Endothelial cell of umbilical vein (primary cell): ENCODE results near the gene AHSA1. TPM values are rescaled to one million over a fixed set of nuclear protein-coding genes. Genes with fewer than 3 reads are reported as not detected.

ENCODE experiments used
- BruUV-seq: library from RNA; stranded (reverse); fragments of 400-500 nt; replicated peaks from 2 replicates; lab custom pipeline; 2021; lab: Mats Ljungman, UMichigan
- CTCF ChIA-PET: fragments of 300-600, 350-600 bp; sonication (Branson Sonifier 250); formaldehyde crosslinking; loops from one replicate; lab custom pipeline; 2021; ENCODE audit warnings: antibody characterized with exemption, inconsistent platforms; lab: Charles Lee
- POLR2A ChIA-PET: fragments of 300-600, 350-600 bp; sonication (Branson Sonifier 250); formaldehyde crosslinking; loops from one replicate; lab custom pipeline; 2021; ENCODE audit warnings: antibody characterized with exemption, inconsistent platforms; lab: Charles Lee
- DNase-seq: peaks from one replicate; pipeline ENCODE4 v3.0.0-alpha.2; 2011; ENCODE audit warnings: low read depth, low spot score
- FAIRE-seq: peaks from 2 replicates; lab custom pipeline; 2011; peaks lifted over from hg19 to GRCh38; lab: Jason Lieb, UNC
- H2AFZ ChIP-seq: 2 replicates; pipeline ENCODE4 v1.6.0; 2012; ENCODE audit warnings: low read depth, low read length, control low read depth, inconsistent platforms
- H3K27ac ChIP-seq: 2 replicates; pipeline ENCODE4 v1.5.1; 2011; ENCODE audit warnings: low read depth, mild to moderate bottlenecking, control low read depth, low read length, moderate library complexity; ENCODE audit not compliant: insufficient read depth
- H3K27me3 ChIP-seq, 2 experiments: 2 replicates each; pipeline versions ENCODE4 v1.6.0 to v1.6.1; 2011; ENCODE audit warnings: low read length in 2 of 2, mixed read lengths in 1 of 2; ENCODE audit not compliant: control insufficient read depth in 2 of 2, insufficient read depth in 2 of 2
- H3K36me3 ChIP-seq, 2 experiments: 2 replicates in 1 of 2; 3 replicates in 1 of 2; pipeline ENCODE4 v1.5.1; 2011; ENCODE audit warnings: low read length in 2 of 2, mild to moderate bottlenecking in 1 of 2, moderate library complexity in 1 of 2; ENCODE audit not compliant: control insufficient read depth in 2 of 2, insufficient read depth in 2 of 2; ENCODE audit errors: extremely low read depth in 1 of 2
- H3K4me1 ChIP-seq: 3 replicates; pipeline ENCODE4 v1.5.1; 2011; ENCODE audit warnings: mild to moderate bottlenecking, low read length; ENCODE audit not compliant: control insufficient read depth, insufficient read depth; ENCODE audit errors: extremely low read depth
- H3K4me2 ChIP-seq: 2 replicates; pipeline ENCODE4 v1.6.1; 2011; ENCODE audit warnings: low read length, control low read depth, mixed read lengths; ENCODE audit not compliant: insufficient read depth
- H3K4me3 ChIP-seq, 3 experiments: fragments of 200-600 bp in 1 of 3; sonication (generic), shearing (Covaris generic) in 1 of 3; replicated peaks in 1 of 3; 2 replicates each; pipeline ENCODE4 v1.5.1; 2011 to 2016; ENCODE audit warnings: control low read depth in 3 of 3, low read length in 3 of 3, mild to moderate bottlenecking in 2 of 3, inconsistent platforms in 1 of 3, low read depth in 1 of 3, moderate library complexity in 1 of 3; ENCODE audit not compliant: insufficient read depth in 1 of 3
- H3K79me2 ChIP-seq: 2 replicates; pipeline ENCODE4 v1.6.0; 2012; ENCODE audit warnings: low read length, inconsistent platforms; ENCODE audit not compliant: control insufficient read depth, insufficient read depth
- H3K9ac ChIP-seq: replicated peaks from 2 replicates; pipeline ENCODE3; 2011; ENCODE audit warnings: low read length, control low read depth; ENCODE audit not compliant: insufficient read depth; ENCODE audit errors: extremely low read depth
- H3K9me1 ChIP-seq: replicated peaks from 3 replicates; pipeline ENCODE4 v1.6.0; 2011; ENCODE audit warnings: mild to moderate bottlenecking, low read length; ENCODE audit not compliant: control insufficient read depth, insufficient read depth; ENCODE audit errors: extremely low read depth
- H3K9me3 ChIP-seq: replicated peaks from 2 replicates; pipeline ENCODE4 v1.5.1; 2012; ENCODE audit warnings: low read length, inconsistent platforms; ENCODE audit not compliant: control insufficient read depth, insufficient read depth
- H4K20me1 ChIP-seq: replicated peaks from 2 replicates; pipeline ENCODE3; 2011; ENCODE audit warnings: mild to moderate bottlenecking, low read length; ENCODE audit not compliant: control insufficient read depth, insufficient read depth; ENCODE audit errors: extremely low read depth
- EZH2 ChIP-seq: IDR thresholded peaks from 2 replicates; pipeline ENCODE4 v1.6.1; 2012; ENCODE audit warnings: borderline replicate concordance, low read depth, mild to moderate bottlenecking, moderate library complexity, low read length, inconsistent platforms; ENCODE audit not compliant: severe bottlenecking
- FOS ChIP-seq: IDR thresholded peaks from 2 replicates; pipeline ENCODE4 v1.6.1; 2011; ENCODE audit warnings: mild to moderate bottlenecking, low read length, moderate library complexity, borderline replicate concordance; ENCODE audit not compliant: insufficient read depth
- GATA2 ChIP-seq: IDR thresholded peaks from 2 replicates; pipeline ENCODE4 v1.7.0; 2011; ENCODE audit warnings: low read depth, mild to moderate bottlenecking, moderate library complexity, mixed read lengths, low read length; ENCODE audit not compliant: insufficient read length, insufficient read depth
- JUN ChIP-seq: IDR thresholded peaks from 2 replicates; pipeline ENCODE4 v1.6.1; 2011; ENCODE audit warnings: borderline replicate concordance, low read depth; ENCODE audit not compliant: insufficient read length, insufficient read depth
- MYC ChIP-seq: IDR thresholded peaks from one replicate; pipeline ENCODE4 v1.6.1; 2011; ENCODE audit warnings: mild to moderate bottlenecking, low read depth, low read length
- POLR2A ChIP-seq: IDR thresholded peaks from 2 replicates; pipeline ENCODE4 v1.6.1; 2012; ENCODE audit warnings: low read depth, mild to moderate bottlenecking, control low read depth, low read length
- POLR2AphosphoS5 ChIP-seq: IDR thresholded peaks from 2 replicates; pipeline ENCODE4 v1.6.1; 2012; ENCODE audit warnings: low read depth, mild to moderate bottlenecking, control low read depth, low read length, moderate library complexity; ENCODE audit not compliant: insufficient read depth
- dilution Hi-C: fragments of 300-500 bp; cut with MboI; formaldehyde crosslinking; loops from one replicate; pipeline ENCODE4 v1.15.0; 2019; ENCODE audit warnings: low sequenced_read_pairs; ENCODE audit not compliant: extremely low pct_ligation_motif_present
- intact Hi-C: fragments of 100-400 bp; cut with micrococcal nuclease; formaldehyde crosslinking; loops from one replicate; pipeline ENCODE4 v1.10.0; 2022
- polyA plus RNA-seq, 4 experiments: library from polyadenylated mRNA; depleted of rRNA in 3 of 4; stranded (reverse) in 3 of 4; unstranded in 1 of 4; fragments of >200 nt; gene quantifications; 2 replicates each; pipeline versions ENCODE4 v1.2.1 to v1.2.3, GENCODE V29; 2011 to 2012; ENCODE audit warnings: missing spikeins in 1 of 4
- total RNA-seq: library from RNA; stranded (reverse); gene quantifications from 2 replicates; pipeline ENCODE4 v1.2.3, GENCODE V29; 2021
- TF ChIP-seq, protein P1 (sequence below): IDR thresholded peaks from 2 replicates; pipeline ENCODE4 v1.6.1; 2011; ENCODE audit not compliant: insufficient read depth, insufficient read length
- TF ChIP-seq, protein P2 (sequence below), 2 donors: IDR thresholded peaks; 1 replicate in 1 of 2; 2 replicates in 1 of 2; pipeline ENCODE4 v1.5.1; 2011; ENCODE audit warnings: low read length in 2 of 2, mild to moderate bottlenecking in 2 of 2, moderate library complexity in 2 of 2, control low read depth in 1 of 2, inconsistent platforms in 1 of 2, low read depth in 1 of 2; ENCODE audit not compliant: insufficient read depth in 1 of 2; ENCODE audit errors: extremely low read depth in 1 of 2

The AHSA1 gene
- total and polyA plus RNA-seq, 2 donors (not counting 3 experiments of a cell fraction or from before 2014, with no cell fraction given), result 122 to 166 TPM

DNA sequence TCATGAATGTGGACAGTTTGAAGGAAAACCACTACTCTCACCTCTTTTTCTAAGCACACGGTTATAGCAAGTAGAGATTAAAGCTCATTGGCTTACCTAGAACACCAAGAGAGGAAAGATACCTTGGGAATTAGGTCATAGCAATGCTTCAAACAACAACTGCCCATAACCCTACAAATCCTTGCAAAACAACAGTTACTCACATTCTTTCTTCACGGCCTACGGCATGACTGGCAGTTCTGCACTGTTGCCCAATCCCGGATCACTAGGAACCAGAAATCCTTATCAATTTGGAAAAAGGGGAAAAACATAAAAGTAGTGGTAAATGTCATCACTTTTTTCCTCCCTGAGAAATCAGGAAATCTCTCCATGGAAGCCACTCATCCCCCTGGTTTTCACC is 50.4 kb downstream of the AHSA1 start:
- no peak overlapping the region for H3K4me3 ChIP-seq
- H3K4me2 ChIP-seq, result no peak overlapping the region
- FAIRE-seq (no peak), DNase-seq (no peak)
- no peaks in the 10 kb centered on the region for H3K79me2 ChIP-seq
- H3K36me3 ChIP-seq, result peaks cover 12 to 22% of the 10 kb centered on the region in 2 experiments
- H3K27me3 ChIP-seq, result no peaks in the 10 kb centered on the region
- H4K20me1 ChIP-seq, result no peaks in the 10 kb centered on the region
- no peaks in the 10 kb centered on the region for H3K4me1 ChIP-seq
- H2AFZ ChIP-seq, result no peak overlapping the region
- intact Hi-C loops (no loop called here), dilution Hi-C loops (no loop called here)
- no peak overlapping the region for H3K27ac ChIP-seq
- no peak overlapping the region for H3K9ac ChIP-seq
- no TSS peak for BruUV-seq
- ChIA-PET POLR2A (no interaction called here), CTCF (interaction anchor here (1.2 to 1.8 kb wide), 2 partner anchors 11 to 1058 kb away, joined by 3 to 5 read pairs; no protein-coding TSS in a partner anchor)
- TF ChIP-seq EZH2 (no peak), POLR2A (no peak), GATA2 (no peak), JUN (no peak), FOS (no peak), MYC (no peak), POLR2AphosphoS5 (no peak)
- TF ChIP-seq, protein P1, sequence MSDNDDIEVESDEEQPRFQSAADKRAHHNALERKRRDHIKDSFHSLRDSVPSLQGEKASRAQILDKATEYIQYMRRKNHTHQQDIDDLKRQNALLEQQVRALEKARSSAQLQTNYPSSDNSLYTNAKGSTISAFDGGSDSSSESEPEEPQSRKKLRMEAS, result no peak
- TF ChIP-seq, protein P2, sequence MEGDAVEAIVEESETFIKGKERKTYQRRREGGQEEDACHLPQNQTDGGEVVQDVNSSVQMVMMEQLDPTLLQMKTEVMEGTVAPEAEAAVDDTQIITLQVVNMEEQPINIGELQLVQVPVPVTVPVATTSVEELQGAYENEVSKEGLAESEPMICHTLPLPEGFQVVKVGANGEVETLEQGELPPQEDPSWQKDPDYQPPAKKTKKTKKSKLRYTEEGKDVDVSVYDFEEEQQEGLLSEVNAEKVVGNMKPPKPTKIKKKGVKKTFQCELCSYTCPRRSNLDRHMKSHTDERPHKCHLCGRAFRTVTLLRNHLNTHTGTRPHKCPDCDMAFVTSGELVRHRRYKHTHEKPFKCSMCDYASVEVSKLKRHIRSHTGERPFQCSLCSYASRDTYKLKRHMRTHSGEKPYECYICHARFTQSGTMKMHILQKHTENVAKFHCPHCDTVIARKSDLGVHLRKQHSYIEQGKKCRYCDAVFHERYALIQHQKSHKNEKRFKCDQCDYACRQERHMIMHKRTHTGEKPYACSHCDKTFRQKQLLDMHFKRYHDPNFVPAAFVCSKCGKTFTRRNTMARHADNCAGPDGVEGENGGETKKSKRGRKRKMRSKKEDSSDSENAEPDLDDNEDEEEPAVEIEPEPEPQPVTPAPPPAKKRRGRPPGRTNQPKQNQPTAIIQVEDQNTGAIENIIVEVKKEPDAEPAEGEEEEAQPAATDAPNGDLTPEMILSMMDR (IDR thresholded peaks at IDR 0.05; ENCODE audit: extremely low read depth in 1 of 2, insufficient read depth in 1 of 2, low read depth in 1 of 2, low read length in 2 of 2), result no peak
- no peaks in the 10 kb centered on the region for H3K9me3 ChIP-seq
- H3K9me1 ChIP-seq, result no peaks in the 10 kb centered on the region
